ENCODE results near the gene KRTAP10-10.
"Not testable (repeated sequence)": the region's sequence is repeated elsewhere in the genome, so short reads cannot be mapped to it uniquely, and the experiment has no call there.

The KRTAP10-10 gene

GRCh38 chr21:44671911-44672310 lies 34.8 kb downstream of the KRTAP10-10 start:
- no peak for TF ChIP-seq CTCF (IDR thresholded peaks at IDR 0.05; ENCODE audit: insufficient read depth, low read depth, low read length, missing control alignments)
- H3K4me3 ChIP-seq (ENCODE audit: low read length) = no peak overlapping the region
- no peak for DNase-seq (ENCODE audit: low read depth)

- DNase-seq (ENCODE audit: low read depth) = no peak
- H3K4me3 ChIP-seq (ENCODE audit: low read length) = no peak overlapping the region
- TF ChIP-seq CTCF (IDR thresholded peaks at IDR 0.05; ENCODE audit: insufficient read depth, low read depth, low read length, missing control alignments) = no peak
Measured at GRCh38 chr21:44677881-44678280, 40.7 kb downstream of the KRTAP10-10 start.

DNA sequence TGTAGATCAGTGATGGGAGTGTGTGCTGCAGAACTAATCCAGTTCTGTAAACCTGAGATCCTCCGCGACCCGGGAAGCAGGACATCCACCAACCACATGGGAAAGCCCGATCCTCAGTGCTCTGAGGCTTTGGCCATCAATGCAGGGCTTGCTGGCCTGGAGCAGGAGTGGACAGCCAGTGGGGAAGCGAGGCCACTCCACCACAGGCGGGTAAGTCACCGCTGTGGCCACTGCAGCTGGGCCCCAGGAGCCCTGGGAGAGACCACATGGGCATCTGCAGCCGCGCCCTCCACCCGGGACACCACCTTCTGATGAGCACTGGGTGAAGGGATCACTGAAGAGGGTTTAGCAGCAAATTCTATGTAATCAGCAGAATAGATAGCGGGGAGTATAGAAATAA lies 44.0 kb downstream of the KRTAP10-10 start:
- no peak for TF ChIP-seq CTCF (IDR thresholded peaks at IDR 0.05; ENCODE audit: insufficient read depth, low read depth, low read length, missing control alignments)
- no peak overlapping the region for H3K4me3 ChIP-seq (ENCODE audit: low read length)
- no peak for DNase-seq (ENCODE audit: low read depth)

DNA sequence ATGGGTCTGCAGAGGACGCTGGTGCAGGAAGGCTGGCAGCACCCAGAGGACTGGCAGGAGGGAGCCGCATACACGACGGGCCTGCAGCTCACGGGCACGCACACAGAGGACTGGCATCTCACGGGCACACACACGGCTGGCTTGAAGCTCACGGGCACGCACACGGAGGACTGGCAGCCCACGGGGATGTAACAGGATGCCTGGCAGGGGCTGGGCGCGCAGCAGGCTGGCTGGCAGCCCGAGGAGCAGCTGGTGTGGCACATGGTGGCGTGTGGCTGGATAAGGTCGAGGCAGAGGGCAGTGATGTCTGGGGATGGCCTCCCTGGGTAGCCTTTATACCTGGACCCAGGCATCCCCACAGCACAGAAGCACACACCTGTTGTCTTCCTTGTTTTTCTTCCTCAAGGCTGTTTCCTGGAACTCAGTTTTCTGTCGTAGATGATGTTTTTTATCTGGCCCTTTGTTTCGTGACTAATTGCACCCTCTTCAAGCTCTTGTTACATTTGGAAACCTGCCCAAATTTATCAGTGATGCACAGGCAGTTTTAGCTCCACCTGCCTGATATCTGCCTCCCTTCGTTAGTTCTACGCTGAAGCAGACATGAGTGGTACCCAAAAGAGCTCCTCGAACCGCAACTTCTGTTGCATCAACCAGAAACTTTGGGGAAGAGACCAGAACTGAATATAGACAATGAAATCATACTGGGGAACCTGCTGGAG lies 44.9 kb downstream of the KRTAP10-10 start, which contains the start of gene KRTAP12-1:
KRTAP12-1 (minus strand) TSS at position 303 of the 719 bp plus-strand sequence; CDS start at position 263, 40 bp downstream.
- TF ChIP-seq CTCF (IDR thresholded peaks at IDR 0.05; ENCODE audit: insufficient read depth, low read depth, low read length, missing control alignments) = no peak
- H3K4me3 ChIP-seq (ENCODE audit: low read length) = no peak within 1 kb of the TSS
- no peak for DNase-seq (ENCODE audit: low read depth)

DNA sequence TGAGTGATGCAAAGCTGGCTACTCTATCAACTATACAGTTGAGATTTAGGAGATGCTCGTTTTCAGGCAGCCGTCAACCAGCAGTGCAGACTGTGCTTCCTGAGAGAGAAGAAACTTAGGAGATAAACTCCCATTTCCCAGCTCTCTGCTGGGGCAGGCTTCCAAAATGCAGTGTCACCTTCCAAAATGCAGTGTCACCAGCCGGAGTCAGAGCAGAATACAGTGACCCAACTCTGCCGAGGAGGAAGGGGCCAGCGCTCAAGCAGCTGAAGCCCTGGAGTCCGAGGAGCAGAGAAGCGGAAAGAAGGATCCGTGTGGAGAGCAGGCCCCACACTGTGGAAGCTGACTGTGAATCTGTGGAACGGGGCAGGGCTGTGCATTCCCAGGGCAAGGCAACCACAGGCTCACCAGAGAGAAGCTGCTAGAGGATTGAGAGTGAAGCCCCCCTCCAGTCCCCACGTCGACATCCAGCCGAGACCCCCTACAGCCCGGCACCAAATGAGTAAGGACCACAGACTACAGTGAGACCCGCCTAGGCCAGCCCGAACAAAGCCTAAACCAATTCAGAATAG lies 45.5 kb downstream of the KRTAP10-10 start:
- no peak overlapping the region for H3K4me3 ChIP-seq (ENCODE audit: low read length)
- no peak for DNase-seq (ENCODE audit: low read depth)
- TF ChIP-seq CTCF (IDR thresholded peaks at IDR 0.05; ENCODE audit: insufficient read depth, low read depth, low read length, missing control alignments) = no peak

DNA sequence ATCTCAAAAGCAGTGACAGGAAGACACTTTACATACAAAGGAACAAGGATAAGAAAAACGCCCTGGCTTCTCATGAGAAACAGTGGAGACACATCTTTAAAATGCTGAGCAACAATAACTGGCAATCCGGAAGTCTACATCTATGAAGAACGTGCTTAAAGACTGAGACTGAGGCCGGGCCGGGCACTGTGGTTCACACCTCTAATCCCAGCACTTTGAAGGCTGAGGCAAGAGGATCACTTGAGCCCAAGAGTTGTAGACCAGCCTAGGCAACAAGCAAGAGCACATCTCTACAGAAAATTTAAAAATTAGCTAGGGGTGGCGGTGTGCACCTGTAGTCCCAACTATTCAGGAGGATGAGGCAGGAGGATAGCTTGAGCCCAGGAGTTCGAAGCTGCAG lies 46.9 kb downstream of the KRTAP10-10 start:
- TF ChIP-seq CTCF (IDR thresholded peaks at IDR 0.05; ENCODE audit: insufficient read depth, low read depth, low read length, missing control alignments) = no peak
- DNase-seq (ENCODE audit: low read depth) = no peak
- no peak overlapping the region for H3K4me3 ChIP-seq (ENCODE audit: low read length)

- no peak overlapping the region for H3K4me3 ChIP-seq (ENCODE audit: low read length)
- TF ChIP-seq CTCF (IDR thresholded peaks at IDR 0.05; ENCODE audit: insufficient read depth, low read depth, low read length, missing control alignments) = no peak
- DNase-seq (ENCODE audit: low read depth) = no peak
Measured at GRCh38 chr21:44684483-44684882, 47.3 kb downstream of the KRTAP10-10 start.

DNA sequence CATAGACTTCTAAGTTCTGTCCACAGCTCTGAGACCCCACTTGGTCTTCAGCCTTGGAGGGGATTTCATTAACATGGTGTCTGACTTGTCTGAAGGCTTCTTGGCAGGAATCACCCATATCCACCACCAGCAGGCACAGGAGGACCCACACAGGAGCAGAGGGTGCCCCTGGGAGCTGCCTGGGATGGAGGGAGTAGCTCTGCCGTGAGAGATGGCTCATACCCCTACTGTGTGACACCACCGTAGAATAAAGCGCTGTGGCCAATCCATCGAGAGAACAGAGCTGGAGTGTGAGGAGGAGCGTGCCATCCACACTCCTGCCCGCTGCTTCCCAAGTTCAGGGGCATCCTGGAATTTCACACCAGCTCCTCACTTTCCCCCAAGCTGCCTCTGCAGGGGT lies 47.9 kb downstream of the KRTAP10-10 start:
- not testable (repeated sequence) for DNase-seq (ENCODE audit: low read depth); H3K4me3 ChIP-seq (ENCODE audit: low read length)
